ENCODE results near the gene NDUFV3.
"Not testable (repeated sequence)": the region's sequence is repeated elsewhere in the genome, so short reads cannot be mapped to it uniquely, and the experiment has no call there.

Gene NDUFV3

DNA sequence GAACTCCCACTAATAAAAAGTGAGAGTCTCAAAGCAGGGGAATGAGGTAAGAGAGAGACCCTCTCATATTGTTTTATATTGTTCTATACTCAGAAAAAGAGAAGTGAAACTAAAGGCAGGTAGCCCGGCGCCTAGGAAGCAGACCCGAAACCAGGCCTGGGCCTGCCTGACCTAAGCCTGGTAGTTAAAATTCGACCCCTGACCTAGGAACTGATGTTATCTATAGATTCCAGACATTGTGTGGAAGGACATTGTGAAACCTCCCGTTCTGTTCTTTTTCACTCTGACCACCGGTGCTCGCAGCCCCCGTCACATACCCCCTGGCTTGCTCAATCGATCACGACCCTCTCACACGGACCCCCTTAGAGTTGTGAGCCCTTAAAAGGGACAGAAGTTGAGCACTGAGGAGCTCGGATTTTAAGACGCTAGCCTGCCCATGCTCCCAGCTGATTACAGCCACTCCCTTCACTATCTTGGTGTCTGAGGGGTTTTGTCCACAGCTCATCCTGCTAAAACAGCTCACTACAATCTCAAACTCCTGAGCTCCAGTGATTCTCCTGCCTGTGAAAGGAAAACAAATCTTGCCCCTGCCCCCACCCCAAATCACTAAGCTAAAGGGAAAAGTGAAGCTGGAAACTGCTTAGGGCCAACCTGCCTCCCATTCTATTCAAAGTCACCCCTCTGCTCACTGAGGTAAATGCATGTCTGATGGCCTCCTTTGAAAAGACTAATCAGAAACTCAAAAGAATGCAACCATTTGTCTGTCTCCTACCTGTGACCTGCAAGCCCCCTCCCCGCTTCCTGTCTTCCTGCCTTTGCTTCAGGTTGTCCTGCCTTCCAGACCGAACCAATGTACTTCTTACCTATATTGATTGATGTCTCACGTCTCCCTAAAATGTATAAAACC lies 44.2 kb downstream of the NDUFV3 start:
- not testable (repeated sequence) for DNase-seq

DNA sequence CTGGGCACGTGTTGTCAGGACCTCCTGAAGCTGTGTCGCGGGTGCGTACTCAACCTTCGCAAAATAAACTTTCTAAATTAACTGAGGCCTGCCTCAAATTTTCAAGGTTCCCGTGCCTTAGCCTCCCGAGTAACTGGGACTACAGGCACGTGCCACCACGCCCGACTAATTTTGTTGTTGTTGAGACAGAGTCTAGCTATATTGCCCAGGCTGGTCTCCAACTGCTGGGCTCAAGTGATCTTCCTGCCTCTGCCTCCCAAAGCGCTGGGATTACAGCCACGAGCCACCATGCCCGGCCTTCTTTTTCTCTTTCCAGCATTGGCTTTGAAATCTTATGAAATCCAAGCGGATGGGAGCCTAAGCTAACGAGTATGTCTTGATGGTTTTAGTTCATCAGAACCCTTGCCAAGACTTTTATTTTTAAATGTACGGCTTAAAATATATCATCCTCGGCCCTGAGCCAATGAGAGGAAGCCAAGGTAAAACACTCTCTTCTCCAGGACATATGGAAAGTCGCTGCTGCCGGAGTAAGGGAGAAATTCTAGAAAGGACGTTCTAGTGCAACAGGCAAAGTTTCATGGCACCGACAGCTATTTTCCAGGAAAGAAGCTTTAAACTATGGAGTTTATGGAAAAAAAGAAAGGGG lies 45.0 kb downstream of the NDUFV3 start:
- DNase-seq, result no peak

DNA sequence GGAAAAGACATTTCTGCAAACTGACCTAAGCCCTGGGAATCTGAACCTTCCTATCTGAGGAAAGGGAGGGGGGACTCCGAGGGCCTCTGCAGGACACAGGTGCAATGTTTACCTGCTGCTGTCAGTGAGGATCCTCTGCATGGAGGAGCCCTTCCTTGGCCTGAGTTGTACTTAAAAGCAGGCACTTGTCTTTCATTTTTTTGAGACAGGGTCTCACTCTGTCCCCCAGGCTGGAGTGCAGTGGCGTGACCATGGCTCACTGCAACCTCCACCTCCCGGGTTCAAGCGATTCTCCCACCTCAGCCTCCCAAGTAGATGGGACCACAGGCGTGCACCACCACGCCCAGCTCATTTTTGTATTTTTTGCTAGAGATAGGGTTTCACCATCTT lies 45.5 kb downstream of the NDUFV3 start:
- not testable (repeated sequence) for DNase-seq

DNA sequence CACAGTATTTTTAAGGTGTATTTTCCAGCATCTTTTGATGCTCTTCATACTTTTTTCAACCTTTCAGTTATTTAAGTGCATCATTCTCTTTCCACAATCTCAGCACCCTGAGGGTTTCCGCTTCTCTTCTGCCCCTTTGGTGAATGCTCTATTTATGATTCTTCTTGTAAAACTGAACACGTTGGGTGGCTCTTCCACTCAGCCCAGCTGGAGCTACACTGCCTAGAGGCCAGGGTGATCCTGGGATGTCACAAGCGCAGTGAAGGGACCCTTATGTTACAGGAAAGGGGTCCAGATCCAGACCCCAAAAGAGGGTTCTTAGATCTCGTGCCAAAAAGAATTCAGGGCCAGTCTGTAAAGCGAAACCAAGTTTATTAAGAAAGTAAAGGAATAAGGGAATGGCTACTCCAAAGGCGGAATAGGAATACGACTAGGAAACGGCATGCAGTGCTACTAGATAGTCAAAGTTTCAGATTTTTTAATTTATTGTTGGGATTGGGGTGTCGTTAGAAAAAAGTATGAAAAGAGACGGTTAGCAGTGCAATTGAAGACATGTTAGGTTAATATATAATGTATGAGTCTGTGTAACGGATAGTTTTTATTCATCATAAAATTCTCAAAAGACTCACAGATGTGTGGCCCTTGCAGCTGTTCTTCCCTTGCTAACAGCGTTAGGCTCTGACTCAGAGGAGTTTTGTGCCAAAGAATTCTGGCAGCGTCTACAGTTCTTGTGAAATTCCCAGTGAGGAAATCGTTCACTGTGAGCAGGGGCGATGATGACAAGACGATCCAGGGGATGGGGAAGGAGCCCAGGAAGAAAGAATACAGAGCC lies 46.7 kb downstream of the NDUFV3 start:
- no peak for DNase-seq

DNA sequence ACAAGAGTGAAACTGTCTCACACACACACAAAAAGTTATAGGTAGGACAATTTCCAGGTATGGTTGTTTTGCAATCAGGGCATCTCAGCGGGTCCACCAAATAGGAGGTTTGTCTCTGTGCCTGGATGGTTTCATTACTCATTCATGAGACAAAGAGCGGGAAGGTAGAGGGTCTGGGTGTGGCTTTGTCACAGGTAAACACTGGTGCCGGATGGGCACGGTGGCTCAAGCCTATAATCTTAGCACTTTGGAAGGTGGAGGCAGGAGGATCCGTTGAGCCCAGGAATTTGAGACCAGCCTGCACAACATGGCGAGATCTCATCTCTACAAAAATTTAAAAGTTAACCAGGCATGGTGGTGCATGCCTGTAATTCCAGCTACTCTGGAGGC lies 48.6 kb downstream of the NDUFV3 start:
- no peak for DNase-seq

DNA sequence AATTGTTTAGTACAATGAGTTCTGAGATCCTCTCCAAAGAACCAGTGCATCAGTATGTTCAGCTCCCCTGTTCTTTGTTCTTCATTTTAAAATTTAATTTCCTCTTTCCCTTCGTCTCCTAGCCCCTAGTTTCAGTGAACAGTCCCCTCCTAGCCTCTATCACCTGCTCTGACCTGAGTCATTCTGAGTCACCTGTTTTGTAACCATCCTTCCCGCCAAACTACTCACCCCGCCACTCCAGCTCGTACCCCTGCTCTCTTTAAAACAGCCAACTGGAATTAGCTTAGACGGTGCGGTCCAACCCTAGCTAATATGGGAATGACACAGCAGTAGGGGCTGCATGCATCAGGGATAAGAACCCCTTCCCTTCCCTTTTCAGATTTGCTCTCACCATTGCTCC lies 49.1 kb downstream of the NDUFV3 start:
- DNase-seq, result no peak

DNA sequence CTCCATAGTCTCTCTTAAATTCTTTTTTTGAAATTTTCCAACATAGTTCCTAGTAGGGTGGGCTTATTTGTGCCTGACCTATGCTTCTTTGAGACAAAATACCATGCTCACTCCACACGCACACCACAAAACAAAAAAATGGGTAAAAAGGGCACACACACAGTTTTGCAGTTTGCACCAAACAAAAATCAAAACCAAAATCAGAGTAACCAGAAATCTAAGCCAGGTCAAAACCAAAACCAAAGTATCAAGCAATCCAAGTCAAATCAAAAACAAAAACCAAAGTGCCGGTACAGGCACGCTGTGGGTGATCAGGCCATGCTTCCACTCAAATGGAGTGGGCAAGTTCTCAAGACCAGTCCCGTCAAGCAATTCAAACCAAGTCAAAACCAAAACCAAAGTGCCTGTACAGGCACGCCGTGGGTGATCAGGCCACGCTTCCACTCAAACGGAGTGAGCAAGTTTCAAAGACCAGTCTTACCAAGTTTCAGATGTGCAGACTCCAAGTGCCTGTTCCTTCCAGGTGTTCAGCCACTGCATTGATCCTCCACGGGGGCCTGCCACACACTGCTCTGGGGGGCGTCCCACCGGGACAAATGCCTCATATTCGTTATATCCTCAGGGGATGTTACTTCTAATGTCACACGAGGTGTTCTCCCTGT lies 56.1 kb downstream of the NDUFV3 start:
- not testable (repeated sequence) for DNase-seq

DNA sequence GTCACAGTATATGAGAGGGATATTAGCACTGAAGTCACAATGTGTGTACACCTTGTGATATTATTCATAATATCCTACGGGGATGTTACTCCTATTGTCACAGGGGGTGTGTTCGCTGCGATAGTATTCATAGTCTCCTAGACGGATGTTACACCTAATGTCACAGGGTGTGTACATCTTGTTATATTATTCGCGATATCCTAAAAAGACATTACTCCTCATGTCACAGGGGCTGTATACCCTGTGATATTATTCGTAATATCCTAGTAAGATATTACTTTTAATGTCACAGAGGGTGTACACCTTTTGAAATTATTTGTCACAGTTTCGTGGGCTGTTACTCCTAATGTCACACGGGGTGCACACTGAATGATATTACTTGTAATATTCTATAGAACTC lies 58.1 kb downstream of the NDUFV3 start:
- DNase-seq, result not testable (repeated sequence)

DNA sequence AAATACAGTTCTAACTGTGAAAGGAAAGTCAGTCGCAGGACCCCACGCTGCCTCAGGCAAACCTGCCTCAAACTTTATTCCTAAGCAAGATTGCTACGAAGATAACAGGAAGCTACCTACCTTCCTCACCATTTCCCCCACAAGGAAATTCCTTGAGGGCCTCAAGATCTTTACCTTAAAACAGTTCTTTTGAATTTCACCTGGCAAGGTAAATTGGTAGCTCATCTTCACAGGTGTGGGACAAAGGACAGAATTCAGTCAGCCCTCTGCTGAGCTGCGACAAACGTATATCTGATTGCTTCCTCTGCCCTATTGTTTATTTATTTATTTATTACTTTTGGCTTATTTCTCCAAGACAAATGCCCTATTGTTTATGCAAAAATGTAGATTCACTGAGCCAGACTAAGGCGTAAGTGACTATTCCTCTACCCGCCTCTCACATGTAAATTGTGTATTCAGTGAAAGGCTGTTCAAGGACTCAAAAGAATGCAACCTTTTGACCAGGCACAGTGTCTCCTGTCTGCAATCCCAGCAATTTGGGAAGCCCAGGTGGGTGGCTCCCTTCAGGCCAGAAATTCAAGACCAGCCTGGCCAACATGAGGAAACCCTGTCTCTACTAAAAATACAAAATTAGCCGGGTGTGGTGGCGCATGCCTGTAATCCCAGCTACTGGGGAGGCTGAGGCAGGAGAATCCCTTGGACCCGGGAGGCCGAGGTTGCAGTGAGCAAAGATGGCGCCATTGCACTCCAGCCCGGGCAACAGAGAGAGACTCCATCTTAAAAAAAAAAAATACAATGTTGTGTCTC lies 63.9 kb downstream of the NDUFV3 start:
- no peak for DNase-seq

DNA sequence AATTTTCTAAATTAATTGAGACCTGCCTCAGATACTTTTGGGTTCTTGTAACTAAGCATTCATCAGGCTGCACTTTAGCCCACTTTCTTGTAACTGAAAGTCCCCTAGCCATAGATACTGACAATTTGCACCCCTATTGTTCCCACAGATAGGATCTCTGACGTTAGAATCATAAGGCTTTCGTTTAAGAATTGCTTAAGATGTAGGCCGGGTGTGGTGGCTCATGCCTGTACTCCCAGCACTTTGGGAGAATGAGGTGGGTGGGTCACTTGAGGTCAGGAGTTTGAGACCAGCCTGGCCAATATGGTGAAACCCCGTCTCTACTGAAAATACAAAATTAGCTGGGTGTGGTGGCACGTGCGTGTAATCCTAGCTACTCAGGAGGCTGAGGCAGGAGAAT lies 65.0 kb downstream of the NDUFV3 start:
- not testable (repeated sequence) for DNase-seq

DNA sequence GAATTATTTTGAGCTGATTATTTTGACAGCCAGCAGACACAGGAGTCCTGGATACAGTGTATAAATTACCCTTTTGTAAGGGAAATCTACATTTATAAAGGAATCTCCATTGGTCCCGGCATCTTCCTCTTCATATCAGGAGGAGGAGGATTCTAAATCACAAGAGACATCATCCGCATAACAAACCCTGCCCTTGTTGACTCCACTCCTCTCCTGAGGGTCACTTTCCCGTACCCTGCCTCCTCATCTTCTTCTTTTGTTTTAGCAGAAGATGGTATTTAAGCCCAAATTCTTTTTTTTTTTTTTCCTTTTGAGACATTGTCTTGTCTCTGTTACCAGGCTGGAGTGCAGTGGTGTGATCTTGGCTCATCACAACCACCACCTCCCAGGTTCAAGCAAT lies 66.6 kb downstream of the NDUFV3 start:
- no peak for DNase-seq

DNA sequence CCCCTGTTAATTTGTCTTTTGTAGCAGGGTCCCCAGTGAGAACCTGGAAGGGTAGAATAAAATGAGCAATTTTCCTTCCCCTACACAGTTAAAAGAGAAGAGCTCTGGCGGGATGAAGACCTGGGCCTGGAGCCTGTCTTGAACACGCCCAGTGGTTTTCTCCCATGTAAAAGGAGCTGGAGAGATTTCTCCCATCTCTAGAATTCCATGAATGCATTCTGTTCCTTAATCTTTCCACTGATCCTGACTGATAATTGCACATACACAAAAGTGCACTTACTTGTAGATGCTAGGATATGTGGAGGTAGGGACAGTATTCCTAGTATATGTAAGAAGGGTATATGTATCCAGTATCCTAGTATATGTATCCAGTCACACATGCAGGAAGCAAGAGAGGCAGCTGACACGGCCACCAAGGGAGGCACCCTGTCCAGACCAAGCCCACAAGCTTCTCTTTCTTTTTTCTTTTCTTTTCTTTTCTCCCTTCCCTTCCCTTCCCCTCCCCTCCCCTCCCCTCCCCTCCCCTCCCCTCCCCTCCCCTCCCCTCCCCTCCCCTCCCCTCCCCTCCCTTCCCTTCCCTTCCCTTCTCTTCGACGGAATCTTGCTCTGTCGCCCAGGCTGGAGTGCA lies 69.4 kb downstream of the NDUFV3 start:
- DNase-seq, result no peak
